Umbilical cord (tissue), 2 donors: Measurements from ENCODE around the gene CLDN11. TPM values are rescaled to one million over a fixed set of nuclear protein-coding genes. Genes with fewer than 3 reads are reported as not detected.

Source experiments
- DNase-seq: peaks from one replicate; pipeline ENCODE4 v3.0.0-alpha.2; 2015; ENCODE audit warnings: low spot score
- total RNA-seq: library from RNA; depleted of rRNA; stranded (reverse); fragments of >200 nt; gene quantifications from one replicate; pipeline ENCODE4 v1.2.3, GENCODE V29; 2014; ENCODE audit warnings: low replicate concordance; ENCODE audit not compliant: insufficient read depth

CLDN11 gene
- 1.7 TPM for total RNA-seq

DNA sequence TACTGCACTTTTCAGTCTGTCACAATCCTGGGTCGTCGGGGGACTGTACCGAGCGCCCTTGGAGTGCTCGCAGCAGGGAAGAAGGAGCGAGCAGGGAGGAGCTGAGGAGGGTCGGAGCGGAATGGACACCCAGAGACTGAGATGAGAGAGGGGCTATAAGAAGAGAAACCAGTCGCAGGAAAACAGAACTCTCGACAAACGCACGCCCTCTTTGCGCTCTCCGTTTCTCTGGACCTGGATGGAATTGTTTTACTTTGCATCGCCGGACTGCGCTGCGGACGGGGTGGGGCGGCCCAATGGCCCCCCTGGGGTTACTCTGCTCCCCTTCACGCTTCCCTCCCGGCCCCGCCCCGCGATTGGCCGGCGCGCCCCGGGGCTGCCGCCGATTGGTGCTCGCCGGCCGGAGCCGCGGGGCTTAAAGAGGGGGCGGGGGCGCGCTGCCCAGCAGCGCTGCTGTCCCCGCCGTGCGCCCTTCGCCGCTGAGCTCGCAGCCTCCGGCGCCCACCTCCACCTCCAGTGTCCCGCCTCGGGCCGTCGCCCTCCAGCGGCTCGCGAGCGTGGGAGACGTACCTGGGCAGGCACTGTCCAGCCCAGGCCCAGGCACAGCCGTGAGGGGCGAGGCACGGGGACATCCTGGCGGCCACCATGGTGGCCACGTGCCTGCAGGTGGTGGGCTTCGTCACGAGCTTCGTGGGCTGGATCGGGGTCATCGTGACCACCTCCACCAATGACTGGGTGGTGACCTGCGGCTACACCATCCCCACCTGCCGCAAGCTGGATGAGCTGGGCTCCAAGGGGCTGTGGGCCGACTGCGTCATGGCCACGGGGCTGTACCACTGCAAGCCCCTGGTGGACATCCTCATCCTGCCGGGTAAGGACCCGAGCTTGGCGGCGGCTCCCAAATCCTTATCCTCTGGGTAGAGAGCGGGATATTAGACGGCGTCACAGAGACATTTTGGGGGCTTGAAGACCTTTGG lies at the start of gene CLDN11:
Gene CLDN11, plus strand, starts transcription at position 447 of the 977 bp plus-strand sequence. Its CDS starts 199 bp downstream, at position 646.
- peak; percentile 11 for DNase-seq

DNA sequence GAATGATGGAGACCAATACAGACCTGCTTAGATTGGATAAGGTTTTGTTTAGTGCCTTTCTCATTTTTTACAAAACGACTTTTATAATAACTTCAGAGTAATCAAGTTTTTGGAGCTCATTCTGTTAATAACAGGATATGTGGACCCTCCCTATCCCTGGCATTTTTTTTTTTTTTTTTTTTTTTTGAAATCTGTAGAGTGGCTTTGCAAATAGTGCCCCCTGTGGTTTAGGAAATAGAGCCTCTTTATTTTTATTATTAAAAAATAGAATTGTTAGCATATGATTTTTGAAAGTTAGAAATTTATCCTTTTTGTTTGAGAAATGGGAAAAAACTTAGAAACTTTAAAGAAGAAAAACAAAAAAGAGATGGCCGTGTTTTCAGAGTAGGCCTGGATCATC lies 49.7 kb upstream of the CLDN11 start:
- no peak for DNase-seq

DNA sequence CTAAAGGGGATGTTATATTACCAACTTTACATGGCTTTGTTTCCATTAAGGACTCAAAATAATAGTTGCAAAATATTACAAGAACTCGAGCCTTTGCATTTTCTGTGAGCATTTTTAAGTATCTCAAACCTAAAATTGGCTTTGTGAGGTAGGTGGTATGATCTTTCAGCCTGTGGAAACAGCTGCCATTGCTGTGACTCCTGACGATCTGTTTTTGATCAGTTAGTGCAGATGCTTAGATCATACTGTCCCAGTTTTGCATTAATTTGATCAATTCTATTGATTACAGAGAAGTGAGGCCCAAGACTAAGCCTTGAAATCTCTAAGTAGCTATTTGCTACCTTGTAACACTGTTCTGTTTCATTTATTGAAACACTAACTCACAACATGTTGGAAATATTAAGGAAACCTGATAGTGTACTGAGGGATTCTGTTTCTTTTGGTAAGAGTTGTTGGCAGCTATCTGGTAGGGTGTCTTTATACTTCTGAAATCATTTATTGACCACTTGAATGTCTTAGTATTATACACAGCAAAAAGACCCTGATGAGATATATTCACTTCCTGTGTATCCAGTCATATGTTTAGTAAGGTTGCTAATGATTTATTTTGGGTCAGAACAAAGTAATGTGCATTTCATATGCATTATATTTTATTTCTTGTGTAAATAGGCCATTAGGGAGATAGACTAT lies 46.3 kb upstream of the CLDN11 start:
- no peak for DNase-seq

DNA sequence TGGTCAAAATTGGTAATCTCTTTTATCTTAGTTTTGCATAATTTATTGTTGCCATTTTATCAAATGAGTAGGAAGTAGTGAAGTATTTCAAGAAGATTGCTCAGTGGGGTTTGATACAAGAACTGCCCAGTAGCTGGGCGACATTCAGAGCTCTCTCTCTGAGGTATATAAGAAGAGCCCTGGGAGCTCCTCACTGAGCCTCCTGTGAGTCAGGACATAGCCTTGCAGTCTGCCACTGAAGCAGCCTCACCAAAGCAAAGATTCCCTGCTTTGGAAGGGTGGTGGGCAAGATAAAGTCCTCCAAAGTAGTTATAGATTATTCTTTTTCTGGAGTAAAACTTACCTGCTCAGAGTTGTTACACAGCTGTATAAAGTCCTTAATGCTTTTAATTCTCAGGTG lies 35.1 kb upstream of the CLDN11 start:
- no peak for DNase-seq

DNA sequence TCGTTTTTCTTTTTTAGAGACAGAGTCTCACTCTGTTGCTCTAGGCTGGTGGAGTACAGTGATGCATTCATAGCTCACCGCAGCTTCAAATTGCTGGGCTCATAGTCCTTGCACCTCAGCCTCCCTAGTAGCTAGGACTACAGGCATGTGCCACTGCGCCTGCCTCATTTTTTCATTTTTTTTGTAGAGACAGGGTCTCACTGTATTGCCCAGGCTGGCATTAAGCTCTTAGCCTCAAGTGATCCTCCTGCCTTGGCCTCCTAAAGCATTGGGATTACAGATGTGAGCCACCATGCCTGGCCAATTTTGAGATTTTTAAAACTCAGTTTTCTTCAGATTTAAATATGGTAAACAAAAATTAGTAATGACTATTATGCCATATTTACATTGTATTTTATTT lies 32.2 kb upstream of the CLDN11 start:
- DNase-seq, result no peak

DNA sequence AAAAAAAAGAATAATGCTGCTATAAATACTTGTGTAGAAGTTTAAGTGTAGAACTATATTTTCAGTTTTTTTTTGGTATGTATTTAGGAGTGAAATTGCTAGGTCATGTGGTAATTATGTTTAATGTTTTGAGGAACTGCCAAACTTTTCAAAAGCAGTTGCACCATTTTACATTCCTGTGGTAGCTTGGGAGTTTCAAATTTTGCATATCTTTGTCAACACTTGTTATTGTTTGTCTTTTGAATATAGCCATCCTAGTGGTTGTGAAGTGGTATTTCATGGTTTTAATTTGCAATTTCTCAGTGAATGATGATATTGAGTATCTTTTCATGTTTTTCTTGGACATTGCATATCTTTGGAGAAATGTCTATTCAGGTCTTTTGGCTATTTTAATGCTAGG lies 30.7 kb upstream of the CLDN11 start:
- no peak for DNase-seq

DNA sequence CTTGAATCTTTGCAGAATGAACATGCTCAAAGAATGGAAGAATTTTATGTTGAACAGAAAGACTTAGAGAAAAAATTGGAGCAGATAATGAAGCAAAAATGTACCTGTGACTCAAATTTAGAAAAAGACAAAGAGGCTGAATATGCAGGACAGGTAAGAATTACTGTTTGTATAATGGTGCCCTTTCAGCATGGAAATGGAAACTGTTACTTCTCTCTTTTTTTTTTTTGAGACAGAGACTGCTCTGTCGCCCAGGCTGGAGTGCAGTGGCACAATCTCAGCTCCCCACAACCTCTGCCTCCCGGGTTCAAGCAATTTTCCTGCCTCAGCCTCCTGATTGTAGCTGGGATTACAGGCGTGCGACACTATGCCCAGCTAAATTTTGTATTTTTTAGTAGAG lies 27.6 kb upstream of the CLDN11 start:
- no peak for DNase-seq

DNA sequence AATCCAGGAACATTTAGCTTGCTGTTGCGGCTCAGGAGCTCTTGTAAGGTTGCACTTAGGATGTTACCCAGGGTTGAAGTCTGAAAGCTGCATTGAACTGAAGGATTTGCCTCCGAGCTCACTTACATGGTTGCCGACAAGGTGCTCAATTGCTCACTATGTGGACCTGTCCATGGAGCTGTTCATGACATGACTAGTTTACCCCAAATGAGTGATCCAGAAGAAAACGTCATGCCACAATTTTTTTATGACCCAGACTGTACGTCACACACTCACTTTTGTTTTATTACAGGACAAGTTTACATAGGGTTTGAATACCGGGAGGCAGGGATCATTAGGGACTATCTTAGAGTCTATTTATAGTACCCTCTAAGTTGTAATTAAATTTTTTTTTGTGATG lies 21.0 kb upstream of the CLDN11 start:
- DNase-seq, result no peak

DNA sequence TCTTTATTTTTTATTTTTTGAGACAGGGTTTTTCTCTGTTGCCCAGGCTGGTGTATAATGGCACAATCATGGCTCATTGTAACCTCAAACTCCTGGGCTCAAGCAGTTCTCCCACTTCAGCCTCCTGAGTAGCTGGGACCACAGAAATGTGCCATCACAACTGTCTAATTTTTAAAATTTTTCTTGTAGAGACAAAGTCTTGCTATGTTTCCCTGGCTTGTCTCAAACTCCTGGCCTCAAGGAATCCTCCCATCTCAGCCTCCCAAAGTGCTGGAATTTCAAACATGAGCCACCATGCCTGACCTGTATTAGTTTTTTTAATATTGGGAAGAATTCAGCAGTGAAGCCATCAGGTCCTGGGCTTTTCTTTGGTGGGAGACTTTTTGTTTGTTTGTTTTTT lies 13.6 kb upstream of the CLDN11 start:
- no peak for DNase-seq

DNA sequence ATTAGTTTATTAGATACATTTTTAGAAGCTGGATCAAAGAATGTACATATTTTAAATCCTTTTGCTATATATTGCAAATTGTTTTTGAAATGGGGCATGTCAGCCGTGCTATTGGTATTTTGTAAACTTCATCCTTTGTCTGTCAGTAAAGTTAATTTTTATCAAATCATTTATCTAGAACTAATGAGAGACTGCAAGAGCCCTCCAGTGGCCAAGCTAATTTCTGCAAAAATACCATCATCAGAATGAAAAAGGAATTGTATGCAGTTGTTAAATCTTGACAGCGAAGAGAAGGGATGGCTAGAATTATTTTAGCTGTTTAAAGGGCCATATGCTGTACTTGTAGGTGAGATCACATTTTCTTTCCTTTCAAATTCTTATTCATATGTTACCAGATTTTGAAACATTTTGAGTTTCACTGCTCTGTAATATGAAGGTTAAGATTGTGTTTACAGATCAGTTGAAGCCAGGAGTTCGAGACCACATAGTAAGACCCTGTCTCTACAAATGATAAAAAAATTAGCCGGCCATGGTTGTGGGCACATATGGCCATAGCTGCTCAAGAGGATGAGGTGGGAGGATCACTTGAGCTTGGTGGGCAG lies 8.1 kb upstream of the CLDN11 start:
- DNase-seq, result peak; percentile 38

DNA sequence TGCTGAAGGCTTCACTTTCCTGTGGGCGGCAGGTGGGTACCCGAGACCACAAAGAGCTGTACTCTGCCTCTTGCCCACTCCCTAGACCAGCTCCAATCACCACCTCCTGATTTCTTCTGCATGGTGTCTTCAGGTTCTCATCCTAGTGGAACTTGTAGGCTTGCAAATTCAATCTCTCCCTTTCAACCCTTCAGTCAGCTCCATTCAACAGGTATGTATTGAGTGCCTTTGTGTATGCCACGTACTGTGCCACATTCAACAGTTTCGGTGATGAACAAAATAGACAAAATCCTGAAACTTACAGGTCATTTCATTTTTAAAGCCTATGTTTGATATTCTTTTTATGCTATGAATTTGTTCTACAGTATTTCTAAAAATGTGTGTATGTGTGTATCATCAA lies 5.4 kb upstream of the CLDN11 start:
- DNase-seq, result no peak

DNA sequence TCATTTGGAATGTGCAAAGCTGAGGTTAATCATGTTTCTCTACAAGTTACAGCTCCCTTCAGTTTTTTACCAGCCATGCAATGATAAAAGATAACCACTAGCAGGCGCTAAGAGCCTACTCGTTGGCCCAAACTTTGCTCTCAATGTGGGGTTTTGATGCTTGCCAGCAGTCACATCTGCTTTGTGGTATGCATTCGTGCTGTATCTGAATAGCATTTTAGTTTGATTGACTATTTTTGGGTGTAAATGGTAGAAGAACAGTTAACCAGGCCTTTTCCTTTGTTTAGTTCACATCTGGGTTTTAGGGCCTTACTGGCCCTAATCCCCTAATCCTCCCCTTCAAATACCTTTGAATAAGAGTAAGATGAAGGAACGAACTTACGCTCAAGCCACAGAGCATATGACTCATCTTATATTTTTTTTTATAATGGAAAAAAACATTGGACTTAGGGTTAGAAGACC lies 4.4 kb upstream of the CLDN11 start:
- DNase-seq, result peak; percentile 81

DNA sequence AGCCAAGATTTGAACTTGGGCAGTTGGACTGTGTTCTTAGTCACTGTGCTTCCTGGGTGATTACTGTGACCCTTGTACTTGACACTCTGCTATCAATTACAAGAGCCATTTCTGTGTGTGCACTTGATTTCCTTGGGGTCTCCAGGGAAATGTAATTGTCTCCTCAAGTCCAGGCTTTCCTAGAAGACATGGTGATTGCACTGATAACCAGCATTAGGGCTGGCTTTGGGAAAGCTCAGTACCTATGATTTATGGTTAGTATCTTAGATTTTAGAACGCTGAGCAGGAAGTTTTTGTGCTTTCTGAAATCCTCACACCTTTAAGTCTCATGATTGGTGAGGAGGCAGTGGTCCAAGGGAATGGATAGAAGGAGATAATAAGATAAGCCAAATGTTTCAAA lies 1.6 kb upstream of the CLDN11 start:
- no peak for DNase-seq

DNA sequence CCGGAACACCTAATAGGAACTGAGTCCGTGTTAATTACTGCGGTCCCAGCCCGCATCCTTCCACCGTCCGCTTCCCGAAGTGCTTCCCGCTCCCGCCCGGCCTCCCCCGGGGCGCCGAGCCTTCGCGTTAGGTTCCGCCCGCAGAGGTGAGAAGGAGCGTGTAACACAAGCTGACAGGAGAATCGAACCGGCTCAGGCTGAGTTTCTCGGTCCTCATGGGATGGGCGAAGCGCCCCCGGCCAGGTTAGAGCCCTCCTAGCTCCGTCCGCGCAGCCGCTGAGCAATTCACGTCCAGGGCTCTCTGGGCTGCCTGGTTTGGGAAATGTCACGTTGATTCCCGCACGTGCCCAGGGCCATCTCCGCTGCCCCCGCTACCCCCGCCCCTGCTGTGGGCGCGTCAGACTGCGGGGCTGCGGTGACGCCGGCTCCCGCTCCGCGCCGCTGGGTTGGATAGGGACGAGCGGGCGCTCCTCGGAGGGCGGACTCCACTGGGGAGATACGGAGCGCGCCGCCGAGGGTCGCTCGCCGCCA lies 954 bp downstream of the CLDN11 start:
- peak; percentile 2 for DNase-seq

DNA sequence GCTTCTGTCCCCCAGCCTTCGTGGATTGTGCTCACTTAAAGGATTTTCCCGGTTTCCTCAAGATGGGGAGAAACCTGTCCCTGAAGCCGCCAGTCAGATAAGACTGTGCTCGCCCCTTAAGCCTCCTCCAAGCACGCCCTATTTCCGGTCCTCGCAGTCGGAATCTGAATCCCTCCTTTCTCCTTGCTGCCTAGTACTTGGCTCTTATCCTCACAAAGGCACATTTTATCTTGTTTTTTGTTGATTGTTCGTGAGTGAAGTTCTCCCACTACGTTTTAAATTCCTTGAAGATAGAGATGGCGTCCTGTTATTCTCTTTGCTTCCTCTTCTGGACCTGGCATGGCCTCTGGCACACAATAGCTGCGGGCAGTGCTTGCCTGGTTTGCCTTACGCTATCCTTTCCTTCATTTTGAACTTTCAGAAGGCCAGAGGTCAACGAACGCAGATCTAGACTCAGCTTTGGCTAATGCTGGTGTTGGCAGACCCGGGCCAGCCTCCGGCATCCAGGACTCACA lies 1.7 kb downstream of the CLDN11 start:
- DNase-seq, result peak; percentile 21

DNA sequence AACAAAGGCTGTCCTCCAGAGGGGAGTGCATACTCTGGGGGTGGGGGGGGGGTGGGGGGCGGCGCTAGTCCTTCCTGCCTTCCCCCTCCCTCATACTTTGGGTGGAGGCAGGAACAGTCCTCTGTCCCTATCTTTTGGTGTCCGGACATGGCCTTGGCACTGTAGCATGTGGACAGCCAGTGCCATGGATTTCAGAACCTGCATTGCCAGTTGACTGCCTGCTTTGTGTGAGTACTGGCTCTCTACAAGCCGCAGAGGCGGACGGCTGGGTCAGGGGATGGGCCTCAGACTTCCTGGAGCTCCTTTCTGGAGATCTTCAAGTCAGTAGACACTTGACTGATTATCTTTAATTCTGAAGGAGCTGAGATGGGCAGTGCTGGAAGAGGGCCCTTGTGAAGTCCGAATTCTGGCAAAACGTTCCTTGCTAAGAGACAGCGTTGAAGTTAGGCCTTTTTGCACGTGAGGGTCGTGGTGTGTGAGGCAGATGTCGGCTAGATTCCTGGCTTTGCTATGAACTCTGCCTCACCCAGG lies 2.5 kb downstream of the CLDN11 start:
- no peak for DNase-seq

DNA sequence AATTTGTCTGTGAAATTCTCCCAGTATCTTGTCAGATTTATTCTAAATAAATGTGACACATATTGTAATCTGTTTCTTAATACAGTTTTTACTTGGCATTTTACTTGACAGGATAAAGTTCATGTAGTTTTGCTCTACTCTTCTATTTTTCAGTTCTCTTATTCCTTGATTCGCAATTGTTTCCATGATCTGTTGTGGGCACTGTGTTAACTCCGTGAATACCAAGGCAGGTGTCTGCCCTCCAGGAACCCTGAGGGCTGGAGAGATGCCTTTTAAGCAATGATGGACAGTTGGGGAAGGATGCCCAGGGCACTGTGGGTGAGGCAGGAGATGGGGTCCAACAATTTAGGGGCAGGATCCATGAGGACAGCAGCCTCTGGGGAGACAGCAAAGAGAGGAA lies 3.1 kb downstream of the CLDN11 start:
- no peak for DNase-seq

DNA sequence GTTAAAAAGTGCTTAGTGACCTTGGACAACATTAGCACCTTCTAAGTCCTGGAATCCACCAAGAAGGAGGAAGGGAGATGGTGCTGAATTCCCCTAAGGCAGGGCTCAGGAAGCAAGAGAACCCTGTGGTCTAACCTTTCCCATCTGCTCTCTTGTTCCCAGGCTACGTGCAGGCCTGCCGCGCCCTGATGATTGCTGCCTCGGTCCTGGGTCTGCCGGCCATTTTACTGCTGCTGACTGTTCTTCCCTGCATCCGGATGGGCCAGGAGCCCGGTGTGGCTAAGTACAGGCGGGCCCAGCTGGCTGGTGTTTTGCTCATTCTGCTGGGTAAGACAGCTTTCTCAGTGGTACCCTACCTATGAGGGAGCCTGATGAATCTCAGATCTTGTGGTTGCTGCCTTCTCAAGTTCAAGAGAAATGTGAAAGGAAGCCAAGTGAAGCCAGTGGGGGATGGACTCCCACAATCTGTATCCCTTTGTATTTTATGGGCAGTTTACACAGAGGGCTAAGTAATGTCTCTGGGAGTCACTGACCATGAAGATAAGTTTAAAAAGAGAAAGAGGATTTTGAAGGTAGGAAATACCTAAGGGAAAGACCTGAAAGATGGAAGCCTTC lies 4.4 kb downstream of the CLDN11 start:
- no peak for DNase-seq

DNA sequence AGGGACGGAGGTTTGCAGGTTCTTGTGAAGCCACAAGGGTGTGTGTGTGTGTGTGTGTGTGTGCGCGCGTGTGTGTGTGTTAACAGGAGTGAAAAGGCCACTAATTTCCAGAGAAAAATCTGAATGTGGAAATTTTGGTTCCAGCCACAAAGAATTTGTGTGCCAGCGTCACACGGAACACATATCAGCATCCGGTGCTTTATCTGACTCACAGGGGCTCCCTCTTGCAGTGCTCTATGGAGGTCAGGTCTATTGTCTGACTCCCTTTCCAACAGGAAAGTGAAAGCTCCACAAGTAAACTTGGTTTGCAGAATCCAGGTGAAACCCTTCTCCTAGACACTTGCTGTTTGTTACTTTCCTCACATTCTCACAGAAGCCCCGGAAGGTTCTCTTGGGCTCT lies 6.2 kb downstream of the CLDN11 start:
- no peak for DNase-seq

DNA sequence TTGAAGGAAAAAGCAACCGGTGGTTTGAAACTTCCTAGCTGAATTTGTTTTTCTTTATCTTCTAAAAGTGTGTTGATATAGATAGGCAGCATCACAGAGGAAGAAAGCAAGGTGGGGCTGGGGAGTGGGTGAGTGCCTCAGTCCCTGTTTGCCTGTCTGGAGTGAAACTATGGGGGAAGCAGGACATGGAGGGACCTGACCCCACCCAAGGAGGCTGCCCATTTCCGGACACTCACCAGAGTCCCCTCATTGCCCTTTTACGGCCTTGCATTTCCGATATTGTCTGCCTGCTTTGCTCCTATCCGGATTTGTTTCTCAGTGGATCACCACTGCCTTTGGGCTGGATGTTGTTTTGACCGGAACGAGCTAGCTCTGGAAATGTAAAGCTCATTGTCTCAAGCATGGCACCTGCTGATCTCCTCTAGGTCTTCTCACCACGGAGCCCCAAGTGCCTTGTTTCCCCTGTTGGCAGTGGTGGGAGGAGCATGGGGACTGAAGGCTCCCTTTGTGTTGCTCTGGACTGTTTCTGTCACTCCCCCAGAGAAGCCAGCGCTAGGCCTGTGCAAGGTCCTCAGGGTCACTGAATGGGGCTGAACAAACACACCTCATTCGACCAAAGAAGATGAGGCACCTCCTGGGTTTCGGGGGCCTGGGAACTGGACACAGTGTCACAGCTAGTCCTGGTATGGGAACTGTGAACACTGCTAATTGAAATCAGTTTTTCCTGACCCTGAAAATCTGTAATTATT lies 7.0 kb downstream of the CLDN11 start:
- DNase-seq, result no peak
